Activated gamma-delta T cell (primary cell): ENCODE measurements around the gene CDKL4.
"Not testable (repeated sequence)": the region's sequence is repeated elsewhere in the genome, so short reads cannot be mapped to it uniquely, and the experiment has no call there.

Experiments used
- DNase-seq: peaks from one replicate; lab custom pipeline; 2025; lab: John Stamatoyannopoulos, UW

Gene CDKL4

DNA sequence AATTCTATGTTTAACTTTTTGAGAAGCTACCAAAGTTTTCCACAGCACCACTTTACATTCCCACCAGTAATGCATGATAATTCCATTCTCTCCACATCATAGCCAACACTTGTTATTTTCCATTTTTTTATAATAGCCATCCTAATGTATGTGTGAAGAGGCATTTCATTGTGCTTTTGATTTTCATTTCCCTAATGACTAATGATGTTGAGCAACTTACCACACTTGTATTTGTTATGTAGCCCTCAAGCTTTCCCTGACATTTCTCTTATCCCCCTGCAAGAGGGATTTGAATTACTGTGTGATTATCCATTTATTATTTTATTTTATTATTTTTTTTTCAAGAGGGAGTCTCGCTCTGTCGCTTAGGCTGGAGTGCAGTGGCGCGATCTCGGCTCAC is 99.4 kb downstream of the CDKL4 start:
- DNase-seq: no peak

DNA sequence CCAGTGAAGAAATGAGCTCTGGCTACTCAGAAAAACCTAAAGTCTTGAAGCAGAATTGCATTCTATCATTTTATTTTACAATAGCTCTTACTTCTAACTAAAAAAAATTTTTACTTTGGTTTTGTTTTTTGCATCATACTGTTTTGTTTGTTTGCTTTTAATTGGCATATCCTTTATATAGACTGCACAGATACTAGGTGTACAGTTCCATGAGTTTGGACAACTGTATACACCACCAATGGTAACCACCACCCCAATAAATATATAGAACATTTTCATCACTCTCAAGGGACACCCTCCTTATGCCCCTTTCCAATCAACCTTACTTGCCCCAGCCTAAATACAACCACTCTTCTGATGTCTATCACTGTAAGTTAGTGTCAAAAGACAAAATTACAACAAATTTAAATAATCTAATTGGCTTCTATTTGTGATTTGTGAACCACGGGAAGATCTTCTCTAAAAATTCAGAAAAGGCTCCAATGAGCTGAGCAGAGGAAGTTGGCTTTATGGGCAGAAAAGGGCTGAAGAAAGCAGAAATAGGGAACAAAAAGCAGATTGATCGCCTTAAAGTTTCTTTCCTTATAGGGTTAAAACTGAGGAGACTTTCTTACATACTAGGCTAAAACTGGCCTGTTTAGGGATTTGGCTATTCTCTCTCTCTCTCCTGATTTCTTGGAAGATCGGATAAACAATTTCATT is 100.7 kb downstream of the CDKL4 start:
- DNase-seq: no peak

DNA sequence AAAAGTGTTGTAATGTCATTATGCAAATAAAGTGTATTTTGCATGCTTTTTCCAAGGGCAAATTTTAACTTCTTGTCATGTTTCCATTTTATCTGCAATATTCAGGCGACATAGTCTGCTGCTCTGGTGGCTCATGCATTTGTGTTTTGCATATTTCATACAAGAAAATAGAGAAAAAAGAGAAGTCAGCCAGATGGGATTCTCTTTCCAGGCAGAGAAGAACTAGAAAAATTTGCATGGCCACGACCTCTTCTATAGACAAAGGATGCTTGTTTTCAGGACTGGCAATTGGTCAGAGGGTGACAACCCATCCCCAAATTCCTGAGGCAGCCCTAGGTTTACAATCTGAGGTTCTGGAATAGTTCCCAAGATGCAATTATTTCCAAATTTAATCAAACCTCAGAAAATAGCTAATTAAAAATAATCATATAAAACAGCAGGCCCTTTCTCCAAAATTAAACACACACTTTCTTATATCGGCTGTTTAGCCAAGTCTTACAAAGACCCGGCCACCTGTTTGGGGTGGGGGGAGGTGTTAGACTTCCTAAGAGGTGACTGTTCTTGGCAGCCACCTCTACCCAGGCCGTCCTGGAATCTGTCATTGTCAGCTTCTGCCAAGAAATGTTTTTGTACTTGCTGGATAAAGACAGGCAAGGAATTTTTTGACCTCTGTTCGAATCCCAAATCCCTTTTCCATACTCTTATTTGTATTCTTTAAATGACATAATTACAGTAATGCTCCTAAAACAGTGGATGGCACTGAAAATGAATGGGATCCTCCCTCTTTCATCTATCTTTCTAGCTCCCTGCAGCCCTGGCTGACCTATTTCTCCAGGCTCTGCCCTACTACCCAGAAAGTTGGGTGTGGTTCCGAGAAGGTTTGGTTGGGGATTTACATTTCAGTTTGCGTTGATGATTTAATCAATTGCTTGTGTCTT is 102.2 kb downstream of the CDKL4 start:
- no peak for DNase-seq

DNA sequence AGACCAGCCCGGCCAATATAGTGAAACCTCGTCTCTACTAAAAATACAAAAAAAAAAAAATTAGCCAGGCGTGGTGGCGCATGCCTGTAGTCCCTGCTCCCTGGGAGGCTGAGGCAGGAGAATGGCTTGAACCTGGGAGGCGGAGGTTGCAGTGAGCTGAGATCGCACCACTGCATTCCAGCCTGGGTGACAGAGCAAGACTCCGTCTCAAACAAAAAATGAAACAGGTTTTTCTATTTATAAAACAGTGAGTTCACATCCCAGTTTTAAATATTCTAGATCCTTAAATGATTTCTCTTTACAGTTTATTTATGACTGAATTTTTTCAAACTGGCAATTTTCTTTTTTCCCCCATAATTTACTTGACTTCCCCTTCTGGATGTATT is 102.8 kb downstream of the CDKL4 start:
- not testable (repeated sequence) for DNase-seq

DNA sequence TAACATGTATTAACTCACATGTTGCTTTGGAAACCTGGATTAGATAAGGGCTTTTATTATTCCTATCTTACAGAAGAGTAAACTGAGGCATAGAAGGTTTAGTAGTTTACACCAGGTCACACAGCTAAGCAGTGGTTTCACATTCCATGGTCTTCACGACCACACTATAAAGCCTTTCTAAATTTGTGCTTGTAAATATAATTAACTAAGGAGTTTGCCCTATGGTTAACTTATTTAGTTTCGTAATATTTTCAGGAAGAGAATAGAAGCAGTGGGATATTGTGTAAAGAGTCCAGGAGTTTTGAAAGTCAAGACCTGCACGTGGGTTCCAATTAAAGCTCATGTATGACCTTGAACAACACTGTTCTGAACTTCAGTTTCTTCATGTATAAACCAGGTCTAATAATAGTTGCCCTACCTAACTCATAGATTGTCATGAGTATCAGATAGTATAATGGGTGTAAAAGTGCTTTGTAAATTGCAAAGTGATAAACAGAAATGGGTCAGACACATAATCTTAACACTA is 103.4 kb downstream of the CDKL4 start:
- no peak for DNase-seq

DNA sequence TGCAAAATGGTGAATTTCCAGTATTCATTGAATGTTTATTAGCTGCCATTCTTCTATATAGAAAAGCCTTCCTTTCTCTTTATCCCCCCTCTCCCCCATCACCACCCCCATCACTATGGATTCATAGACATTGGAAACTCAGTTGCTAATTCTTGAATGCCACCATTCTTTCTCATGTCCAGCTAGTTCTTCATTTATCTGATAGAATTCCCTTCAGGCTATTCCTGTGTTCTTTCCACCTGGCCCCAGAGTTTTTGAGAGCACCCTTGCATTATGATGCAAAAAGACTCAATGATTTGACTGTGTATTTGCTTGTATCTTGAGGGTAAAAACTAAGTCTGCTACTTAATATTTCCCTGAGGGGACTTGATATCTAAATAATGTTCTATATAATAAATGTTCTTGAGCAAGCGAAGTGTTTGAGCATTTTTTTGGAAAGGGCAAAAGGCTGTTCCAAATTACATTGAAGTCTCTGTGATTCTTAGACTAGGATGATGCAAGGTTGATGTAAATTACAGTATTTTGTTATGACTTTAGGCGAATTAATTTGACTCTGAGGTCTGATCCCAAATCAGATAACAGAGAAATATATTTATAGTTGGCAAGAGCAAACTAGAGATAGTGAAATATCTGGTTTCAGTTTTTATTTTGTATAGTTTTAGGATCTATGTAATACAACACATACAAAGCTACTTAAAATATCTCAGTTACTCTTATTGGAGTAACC is 104.1 kb downstream of the CDKL4 start:
- DNase-seq: no peak

DNA sequence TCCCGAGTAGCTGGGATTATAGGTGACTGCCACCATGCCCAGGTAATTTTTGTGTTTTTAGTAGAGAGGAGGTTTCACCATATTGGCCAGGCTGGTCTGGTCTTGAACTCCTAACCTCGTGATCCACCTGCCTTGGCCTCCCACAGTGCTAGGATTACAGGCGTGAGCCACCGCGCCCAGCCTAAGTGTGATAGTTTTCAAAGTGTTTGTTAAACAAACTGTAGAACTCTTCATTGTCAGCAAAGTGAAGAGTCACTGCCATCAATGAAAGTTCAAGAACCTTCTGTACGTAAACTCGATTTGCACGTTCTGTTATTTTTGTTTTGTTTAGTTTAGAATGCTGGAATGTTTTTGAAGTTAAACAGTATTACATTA is 104.9 kb downstream of the CDKL4 start:
- DNase-seq: no peak

DNA sequence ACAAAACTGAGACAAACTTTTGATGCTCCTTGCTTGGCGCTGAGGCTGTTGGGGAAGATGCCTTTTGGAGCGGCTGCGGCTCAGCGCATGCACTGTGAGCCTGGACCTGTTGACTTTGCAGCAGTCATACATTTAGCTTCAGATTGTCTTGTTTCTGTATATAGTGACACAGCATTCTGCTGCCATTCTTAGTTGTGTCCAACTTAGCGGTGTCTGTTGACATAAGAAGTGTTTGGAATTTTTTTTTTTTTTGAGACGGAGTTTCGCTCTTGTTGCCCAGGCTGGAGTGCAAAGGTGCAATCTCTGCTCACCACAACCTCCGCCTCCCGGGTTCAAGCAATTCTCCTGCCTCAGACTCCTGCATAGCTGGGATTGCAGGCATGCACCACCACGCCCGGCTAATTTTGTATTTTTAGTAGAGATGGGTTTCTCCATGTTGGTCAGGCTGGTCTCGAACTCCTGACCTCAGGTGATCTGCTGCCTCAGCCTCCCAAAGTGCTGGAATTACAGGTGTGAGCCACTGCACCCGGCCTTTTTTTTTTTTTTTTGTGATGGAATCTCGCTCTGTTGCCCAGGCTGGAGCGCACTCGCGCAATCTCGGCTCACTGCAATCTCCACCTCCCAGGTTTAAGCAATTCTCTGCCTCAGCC is 105.5 kb downstream of the CDKL4 start:
- DNase-seq: not testable (repeated sequence)

DNA sequence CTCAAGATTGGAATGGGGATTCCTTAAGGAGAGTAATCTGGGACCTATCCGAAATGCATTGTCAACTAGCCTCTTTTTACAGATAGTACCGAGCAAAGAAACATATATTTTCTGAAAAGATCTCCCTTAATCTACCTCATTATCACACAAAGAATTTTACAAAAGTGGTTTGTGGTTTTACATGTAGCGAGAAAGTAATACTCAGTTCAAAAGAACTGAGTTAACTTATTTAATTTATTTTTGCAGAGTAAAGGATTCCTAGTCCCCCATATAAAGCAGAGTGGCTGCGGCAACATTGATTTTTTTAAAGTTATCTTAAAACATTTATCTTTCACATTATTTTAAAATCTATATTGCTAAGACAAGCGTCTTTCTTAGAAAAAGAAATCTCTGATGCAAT is 107.0 kb downstream of the CDKL4 start:
- DNase-seq: no peak

DNA sequence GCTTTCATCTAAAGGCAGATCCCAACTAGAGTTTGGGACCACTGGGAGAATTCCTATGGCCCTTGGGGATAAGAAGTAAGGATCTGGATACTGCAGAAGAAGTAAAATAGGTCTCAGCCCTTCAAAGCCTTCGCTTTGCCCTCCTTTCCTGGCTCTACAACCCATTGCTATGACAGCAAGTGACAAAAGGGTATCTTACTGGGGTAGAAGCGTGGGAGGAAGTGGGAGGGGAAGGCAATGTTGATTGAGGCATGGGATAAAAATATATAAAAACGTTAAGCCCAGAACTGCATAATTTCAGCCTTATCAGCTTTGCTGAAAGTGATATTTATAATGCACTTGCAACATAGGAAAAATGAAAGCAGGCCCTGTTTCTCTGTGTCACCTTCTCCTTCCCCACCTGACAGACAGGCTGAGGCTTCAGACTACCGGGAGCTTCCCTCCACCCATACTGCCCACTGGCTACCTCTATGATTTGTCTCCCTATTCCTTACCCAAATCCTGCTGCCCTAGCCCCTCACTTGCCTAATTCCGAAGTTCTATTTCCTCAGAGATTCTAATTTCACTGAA is 108.0 kb downstream of the CDKL4 start:
- DNase-seq: no peak

DNA sequence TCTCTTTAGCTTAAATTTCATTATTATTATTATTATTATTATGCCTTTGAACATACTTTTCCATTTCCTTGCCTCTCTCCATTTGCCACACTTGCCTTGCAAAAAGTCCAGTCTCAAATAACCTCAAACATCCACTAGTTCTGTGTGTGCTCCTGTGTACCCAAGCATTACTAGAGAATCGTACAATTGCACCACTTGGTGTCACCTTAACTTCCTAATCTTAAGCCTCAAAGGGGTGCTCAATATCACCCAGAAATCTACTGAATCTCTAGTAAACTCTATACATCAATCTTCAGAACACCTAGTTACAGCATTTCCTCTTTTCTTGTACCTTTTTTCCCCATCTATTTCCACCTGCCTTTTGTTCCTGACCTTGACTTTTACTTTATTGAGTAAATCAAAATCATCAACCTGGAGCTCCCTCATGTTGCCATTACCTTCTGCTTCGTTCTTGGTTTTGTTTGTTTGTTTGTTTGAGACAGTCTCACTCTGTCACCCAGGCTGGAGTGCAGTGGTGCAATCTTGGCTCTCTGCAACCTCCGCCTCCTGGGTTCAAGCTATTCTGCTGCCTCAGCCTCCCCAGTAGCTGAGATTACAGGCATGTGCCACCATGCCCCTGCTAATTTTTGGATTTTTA is 110.4 kb downstream of the CDKL4 start:
- DNase-seq: no peak

DNA sequence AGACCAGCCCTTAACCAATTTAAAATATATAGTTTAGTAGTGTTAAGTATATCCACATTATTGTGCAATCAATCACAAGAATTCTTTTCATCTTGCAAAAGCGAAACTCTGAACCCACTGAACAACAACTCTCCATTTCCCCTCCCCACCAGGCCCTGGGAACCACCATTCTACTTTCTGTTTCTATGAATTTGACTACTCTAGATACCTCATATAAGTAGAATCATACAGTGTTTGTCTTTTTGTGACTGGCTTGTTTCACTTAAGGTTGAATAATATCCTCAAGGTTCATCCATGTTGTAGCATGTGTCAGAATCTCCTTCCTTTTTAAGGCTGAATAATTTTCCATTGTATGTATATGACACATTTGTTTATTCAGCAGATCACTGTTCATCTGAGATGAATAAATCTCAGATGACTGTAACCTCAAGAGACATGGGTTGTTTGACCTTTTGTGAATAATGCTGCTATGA is 114.8 kb downstream of the CDKL4 start:
- DNase-seq: no peak

DNA sequence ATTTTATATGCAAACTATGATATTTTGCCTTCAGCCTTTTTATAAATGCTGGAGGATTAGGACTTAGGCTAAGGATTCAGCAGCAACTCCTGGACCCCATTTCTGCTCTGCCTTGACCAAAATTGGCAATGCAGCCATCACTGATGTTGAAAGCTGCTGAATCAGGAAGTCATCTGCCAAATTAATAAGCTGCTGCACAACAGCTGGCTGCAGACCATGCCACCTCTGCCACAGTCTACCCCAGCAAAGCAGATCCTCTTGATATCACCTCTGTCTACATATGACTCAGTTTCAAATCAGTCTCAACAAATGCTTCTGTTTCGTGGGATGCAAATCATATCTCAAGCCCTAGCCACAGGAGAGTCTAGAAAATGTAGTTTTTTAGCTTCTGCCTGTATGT is 115.8 kb downstream of the CDKL4 start:
- DNase-seq: no peak
